ENCODE results near the gene MEIKIN. TPM values are rescaled to one million over a fixed set of nuclear protein-coding genes. Genes with fewer than 3 reads are reported as not detected.

Gene MEIKIN
- total and polyA plus RNA-seq, 2 of the 13 experiments (the other 11 are each of a cell fraction or from before 2014, with no cell fraction given): not detected

DNA sequence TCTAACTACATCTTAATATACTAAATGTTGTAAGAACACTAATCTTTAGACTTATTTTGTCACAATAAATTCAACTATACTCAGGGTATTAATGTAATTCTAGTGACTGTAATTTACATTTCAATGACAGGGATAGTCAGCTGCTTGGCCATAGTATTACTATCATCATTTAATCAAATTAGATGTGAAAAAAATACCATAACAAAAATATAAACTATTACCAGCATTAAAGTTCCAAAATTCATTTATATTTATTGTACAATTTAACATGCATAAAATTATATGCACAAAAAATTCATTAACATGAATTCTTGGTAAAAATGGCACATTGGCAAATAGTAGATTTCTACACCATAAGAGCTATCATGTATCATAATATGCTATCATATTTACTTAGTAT is 177.6 kb downstream of the MEIKIN start:
- ChIA-PET POLR2A (no interaction called here), CTCF (ENCODE audit: low intra/inter-chr PET ratio, low total read pairs) (no interaction called here)
- no peak for TF ChIP-seq BRD4 (CRISPR knock-in tag; IDR thresholded peaks at IDR 0.05)
- TF ChIP-seq SMAD9 (CRISPR knock-in tag; IDR thresholded peaks at IDR 0.05): no peak
- TF ChIP-seq ZSCAN22 (CRISPR knock-in tag; IDR thresholded peaks at IDR 0.05): no peak
- no peak for TF ChIP-seq ZNF780A (CRISPR knock-in tag; IDR thresholded peaks at IDR 0.05)
- no peak for TF ChIP-seq EEA1 (CRISPR knock-in tag; IDR thresholded peaks at IDR 0.05; ENCODE audit: borderline replicate concordance)
- no peak for TF ChIP-seq GFI1 (CRISPR knock-in tag; IDR thresholded peaks at IDR 0.05; ENCODE audit: borderline replicate concordance)
- TF ChIP-seq ZFY (CRISPR knock-in tag; IDR thresholded peaks at IDR 0.05): no peak
- no peak for TF ChIP-seq ARNT2 (CRISPR knock-in tag; IDR thresholded peaks at IDR 0.05; ENCODE audit: low read depth)
- peaks cover 33% of the 10 kb centered on the region for H4K20me1 ChIP-seq (ENCODE audit: insufficient read depth, low read length)
- no peak overlapping the region for H2AFZ ChIP-seq (ENCODE audit: low read length)
- no peak for FAIRE-seq
- H3K9me3 ChIP-seq (ENCODE audit: low read length): no peaks in the 10 kb centered on the region
- H3K4me2 ChIP-seq (ENCODE audit: low read depth, low read length): no peak overlapping the region
- H3K9ac ChIP-seq (ENCODE audit: insufficient read depth, low read depth, low read length): no peak overlapping the region
- no peaks in the 10 kb centered on the region for H3K27me3 ChIP-seq (ENCODE audit: control insufficient read depth in 1 of 2, insufficient read depth in 2 of 2, low read length in 2 of 2)
- no peak for ATAC-seq
- peaks cover 22% of the 10 kb centered on the region for H3K4me1 ChIP-seq (ENCODE audit: insufficient read depth, low read length)
- DNase-seq (ENCODE audit: low spot score): no peak
- intact Hi-C loops (cut with micrococcal nuclease; ENCODE audit: unreplicated experiment) (no loop called here), in situ Hi-C loops (cut with HindIII; ENCODE audit: extremely low pct_ligation_motif_present, low pct_unique_long_range_greater_than_20kb) (no loop called here)
- BruUV-seq (replicated peaks): no TSS peak
- H3K79me2 ChIP-seq (ENCODE audit: insufficient read depth, low read length): peaks cover 97% of the 10 kb centered on the region
- no peak overlapping the region for H3K27ac ChIP-seq (ENCODE audit: extremely low read length, insufficient read depth, low read length)
- H3K4me3 ChIP-seq (replicated peaks in 1 of 3; ENCODE audit: insufficient read depth in 1 of 3, low read depth in 2 of 3, low read length in 3 of 3): no peak overlapping the region
- H3K36me3 ChIP-seq (replicated peaks in 1 of 2; ENCODE audit: control insufficient read depth in 1 of 2, insufficient read depth in 2 of 2, low read length in 2 of 2): peaks cover 3 to 20% of the 10 kb centered on the region in 2 experiments; a peak in 3 of 5 replicates

- Histone ChIP-seq H4K20me1 (ENCODE audit: insufficient read depth, low read length) (peaks cover 35% of the 10 kb centered on the region), H3K27ac (ENCODE audit: extremely low read length, insufficient read depth, low read length) (no peak overlapping the region), H2AFZ (ENCODE audit: low read length) (no peak overlapping the region), H3K9me3 (ENCODE audit: low read length) (no peaks in the 10 kb centered on the region), H3K4me3 (replicated peaks in 1 of 3; ENCODE audit: insufficient read depth in 1 of 3, low read depth in 2 of 3, low read length in 3 of 3) (no peak overlapping the region), H3K9ac (ENCODE audit: insufficient read depth, low read depth, low read length) (no peak overlapping the region), H3K79me2 (ENCODE audit: insufficient read depth, low read length) (peaks cover 97% of the 10 kb centered on the region), H3K4me2 (ENCODE audit: low read depth, low read length) (no peak overlapping the region), H3K36me3 (replicated peaks in 1 of 2; ENCODE audit: control insufficient read depth in 1 of 2, insufficient read depth in 2 of 2, low read length in 2 of 2) (peaks cover 3 to 20% of the 10 kb centered on the region in 2 experiments; a peak in 3 of 5 replicates), H3K4me1 (ENCODE audit: insufficient read depth, low read length) (peaks cover 22% of the 10 kb centered on the region), H3K27me3 (ENCODE audit: control insufficient read depth in 1 of 2, insufficient read depth in 2 of 2, low read length in 2 of 2) (no peaks in the 10 kb centered on the region)
- WGBS (ENCODE audit: low lambda C conversion rate): 97% methylated on average over 3 of the region's 3 CpGs
- intact Hi-C loops (cut with micrococcal nuclease; ENCODE audit: unreplicated experiment) (no loop called here), in situ Hi-C loops (cut with HindIII; ENCODE audit: extremely low pct_ligation_motif_present, low pct_unique_long_range_greater_than_20kb) (no loop called here)
- no TSS peak for BruUV-seq (replicated peaks)
- CTCF ChIA-PET (ENCODE audit: low intra/inter-chr PET ratio, low total read pairs): no interaction called here
- DNase-seq (ENCODE audit: low spot score) (no peak), FAIRE-seq (no peak), ATAC-seq (no peak)
- TF ChIP-seq KAT8 (CRISPR knock-in tag; IDR thresholded peaks at IDR 0.05) (no peak), SP140L (CRISPR knock-in tag; IDR thresholded peaks at IDR 0.05; ENCODE audit: borderline replicate concordance) (no peak)
- POLR2A ChIA-PET: no interaction called here
Measured at GRCh38 chr5:131766689-131767088, 178.8 kb downstream of the MEIKIN start.
